H1 (cell line): ENCODE results near the gene KLHDC10. TPM values are rescaled to one million over a fixed set of nuclear protein-coding genes. Genes with fewer than 3 reads are reported as not detected.

ENCODE experiments used
- CBX8 ChIP-seq: fragments of 300-800, 300-1000 bp; sonication (generic); IDR thresholded peaks from 2 replicates; pipeline ENCODE4 v1.7.1; 2016; ENCODE audit warnings: low read depth, low read length, borderline replicate concordance
- SIRT6 ChIP-seq: IDR thresholded peaks from one replicate; pipeline ENCODE4 v1.7.1; 2012; ENCODE audit warnings: low read length, inconsistent platforms
- polyA plus RNA-seq, 7 experiments: library from polyadenylated mRNA; depleted of rRNA in 3 of 7; stranded (reverse) in 5 of 7; unstranded in 2 of 7; fragments of >200 nt in 5 of 7; fragments of 200-250 nt in 2 of 7; gene quantifications; 1 replicate in 5 of 7; 2 replicates in 1 of 7; 4 replicates in 1 of 7; pipeline versions ENCODE4 v1.2.1 to v1.2.3, GENCODE V29; 2011 to 2013; ENCODE audit warnings: missing spikeins in 2 of 7, mixed read lengths in 2 of 7
- total RNA-seq: library from RNA; stranded (reverse); fragmentation: NEBNext Ultra II Directional; extraction: Animal tissue kit (Norgen Biotek cat#: 25700); gene quantifications from 2 replicates; pipeline ENCODE4 v1.2.1, GENCODE V29; 2021

The KLHDC10 gene
- total and polyA plus RNA-seq, 2 of the 8 experiments (the other 6 are each of a cell fraction or from before 2014, with no cell fraction given) = 6.6 to 14.5 TPM

GRCh38 chr7:130182990-130183389, 112.7 kb downstream of the KLHDC10 start (continued):
- TF ChIP-seq SIRT6 (no peak), CBX8 (no peak)
- TF ChIP-seq, all 59 proteins: peak for 0
